ENCODE measurements around the gene MARCO. TPM values are rescaled to one million over a fixed set of nuclear protein-coding genes. Genes with fewer than 3 reads are reported as not detected.

Gene MARCO
- total and polyA plus RNA-seq, 2 of the 8 experiments (the other 6 are each of a cell fraction or from before 2014, with no cell fraction given), result not detected

- no peak for TF ChIP-seq CHD7 (IDR thresholded peaks at IDR 0.05; ENCODE audit: insufficient replicate concordance, low read length)
- no peak for TF ChIP-seq RNF2 (IDR thresholded peaks at IDR 0.05; ENCODE audit: borderline replicate concordance, low read depth, low read length, missing control alignments, poor library complexity, severe bottlenecking)
- TF ChIP-seq SP2 (IDR thresholded peaks at IDR 0.05; ENCODE audit: low read length), result no peak
- no peak for TF ChIP-seq KDM1A (IDR thresholded peaks at IDR 0.05; ENCODE audit: borderline replicate concordance, low read length)
- no peak for TF ChIP-seq CTBP2 (IDR thresholded peaks at IDR 0.05; ENCODE audit: borderline replicate concordance, insufficient read depth, insufficient read length, low read length)
These were observed 52.8 kb downstream of the MARCO start (continued) for GRCh38 chr2:118994778-118995177.

Data from H1 (cell line).